Gastroesophageal sphincter (tissue), 4 donors: Measurements from ENCODE around the gene NAALADL1. TPM values are rescaled to one million over a fixed set of nuclear protein-coding genes. Genes with fewer than 3 reads are reported as not detected.

Experiments
- ATAC-seq: fragments of 150-250 bp; one replicate; pipeline ENCODE4 v1.9.1; 2016; ENCODE audit warnings: mild to moderate bottlenecking, moderate library complexity
- H3K27ac ChIP-seq, 4 donors: fragments of 200-600 bp; sonication (generic) in 3 of 4; 1 replicate in 3 of 4; 2 replicates in 1 of 4; pipeline ENCODE4 v1.5.1; 2016 to 2019
- H3K27me3 ChIP-seq: fragments of 200-600 bp; sonication (generic); one replicate; pipeline ENCODE4 v1.5.1; 2019
- H3K36me3 ChIP-seq, 2 donors: fragments of 200-600 bp; sonication (generic); one replicate each; pipeline ENCODE4 v1.5.1; 2019; ENCODE audit warnings: control low read depth in 1 of 2
- H3K4me1 ChIP-seq, 3 donors: fragments of 200-600 bp; sonication (generic); 1 replicate in 2 of 3; 2 replicates in 1 of 3; pipeline ENCODE4 v1.5.1; 2016 to 2019; ENCODE audit warnings: control low read depth in 2 of 3
- H3K4me3 ChIP-seq, 2 donors: fragments of 200-600 bp; sonication (generic); one replicate each; pipeline ENCODE4 v1.5.1; 2019; ENCODE audit warnings: mild to moderate bottlenecking in 1 of 2, moderate library complexity in 1 of 2
- H3K9me3 ChIP-seq, 3 donors: fragments of 200-600 bp; sonication (generic); one replicate each; pipeline ENCODE4 v1.5.1; 2017 to 2019; ENCODE audit warnings: control low read depth in 2 of 3
- EP300 ChIP-seq: sonication (generic); formaldehyde crosslinking; IDR thresholded peaks from one replicate; pipeline ENCODE4 v1.6.1; 2017; ENCODE audit warnings: antibody characterized with exemption, mild to moderate bottlenecking
- POLR2A ChIP-seq, 2 donors: fragments of 450-650 bp; IDR thresholded peaks; one replicate each; pipeline ENCODE4 v1.6.1; 2017; ENCODE audit warnings: antibody characterized with exemption in 2 of 2, mild to moderate bottlenecking in 2 of 2, moderate library complexity in 1 of 2
- POLR2AphosphoS5 ChIP-seq: sonication (generic); formaldehyde crosslinking; IDR thresholded peaks from one replicate; pipeline ENCODE4 v1.6.1; 2017; ENCODE audit warnings: antibody characterized with exemption
- WGBS, 2 donors: methylation state at CpG; one replicate each; pipeline ENCODE4 v1.1.5; 2018; ENCODE audit warnings: low coverage in 1 of 2; 5-methylcytosine and 5-hydroxymethylcytosine counted together
- total RNA-seq, 4 donors: library from RNA; depleted of rRNA; stranded (reverse); fragments of >200 nt; gene quantifications; one replicate each; pipeline ENCODE4 v1.1.0, GENCODE V29; 2016
- TF ChIP-seq, protein P1 (sequence below), 4 experiments: fragments of 200-600 bp in 2 of 4; fragments of 450-650 bp in 2 of 4; sonication (generic) in 1 of 4; IDR thresholded peaks; one replicate each; pipeline ENCODE4 v1.5.1; 2017 to 2019; ENCODE audit warnings: antibody characterized with exemption in 4 of 4, mild to moderate bottlenecking in 2 of 4, moderate library complexity in 2 of 4

The NAALADL1 gene
- total RNA-seq, 4 donors from 2014 or later = 21.8 to 38.5 (median 29.0) TPM

DNA sequence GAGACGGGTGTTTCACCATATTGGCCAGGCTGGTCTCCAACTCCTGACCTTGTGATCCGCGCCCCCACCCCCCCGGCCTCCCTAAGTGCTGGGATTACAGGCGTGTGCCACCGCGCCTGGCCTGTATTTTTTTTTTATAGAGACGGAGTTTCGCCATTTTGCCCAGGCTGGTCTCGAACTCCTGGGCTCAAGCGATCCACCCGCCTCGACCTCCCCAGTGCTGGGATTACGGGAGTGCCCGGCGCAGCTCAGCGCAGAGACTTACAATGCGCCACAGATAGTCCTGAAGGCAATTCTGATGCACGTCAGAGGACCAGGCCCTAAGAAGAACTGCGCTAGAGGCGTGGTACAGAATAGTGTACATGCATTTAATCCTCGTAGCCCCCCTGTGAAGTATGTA lies 37.1 kb upstream of the NAALADL1 start:
- WGBS, 2 donors = 67 to 81% methylated on average over 4 to 11 of the region's 22 CpGs
- ATAC-seq = no peak

DNA sequence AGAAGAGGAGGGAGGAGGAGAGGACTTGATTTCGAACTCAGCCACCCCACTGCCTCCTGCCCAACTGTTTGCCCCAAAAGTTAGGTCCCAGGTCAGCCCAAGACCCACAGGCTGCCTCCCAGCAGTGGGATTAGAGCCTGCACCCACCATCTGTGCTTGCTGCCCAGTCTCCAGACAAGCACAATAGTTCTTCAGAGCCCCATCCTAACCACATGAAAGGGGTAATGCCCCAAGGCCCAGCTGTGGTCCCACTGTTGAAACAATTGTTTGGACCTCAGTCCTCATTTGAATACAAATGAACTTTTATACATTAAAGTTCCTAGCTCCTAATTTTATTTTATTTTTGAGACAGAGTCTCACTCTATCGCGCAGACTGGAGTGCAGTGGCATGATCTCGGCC lies 32.3 kb upstream of the NAALADL1 start:
- H3K4me1 ChIP-seq = peaks cover 0 to 7% (median under 1%) of the 10 kb centered on the region in 3 donors
- H3K9me3 ChIP-seq = no peaks in the 10 kb centered on the region
- no peak overlapping the region for H3K4me3 ChIP-seq
- H3K27ac ChIP-seq = no peak overlapping the region
- WGBS, 2 donors = 97 to 98% methylated on average over 3 to 4 of the region's 4 CpGs
- TF ChIP-seq POLR2A (IDR thresholded peaks at IDR 0.05) = no peak
- TF ChIP-seq POLR2AphosphoS5 = no peak
- no peak for TF ChIP-seq EP300
- TF ChIP-seq, protein P1, sequence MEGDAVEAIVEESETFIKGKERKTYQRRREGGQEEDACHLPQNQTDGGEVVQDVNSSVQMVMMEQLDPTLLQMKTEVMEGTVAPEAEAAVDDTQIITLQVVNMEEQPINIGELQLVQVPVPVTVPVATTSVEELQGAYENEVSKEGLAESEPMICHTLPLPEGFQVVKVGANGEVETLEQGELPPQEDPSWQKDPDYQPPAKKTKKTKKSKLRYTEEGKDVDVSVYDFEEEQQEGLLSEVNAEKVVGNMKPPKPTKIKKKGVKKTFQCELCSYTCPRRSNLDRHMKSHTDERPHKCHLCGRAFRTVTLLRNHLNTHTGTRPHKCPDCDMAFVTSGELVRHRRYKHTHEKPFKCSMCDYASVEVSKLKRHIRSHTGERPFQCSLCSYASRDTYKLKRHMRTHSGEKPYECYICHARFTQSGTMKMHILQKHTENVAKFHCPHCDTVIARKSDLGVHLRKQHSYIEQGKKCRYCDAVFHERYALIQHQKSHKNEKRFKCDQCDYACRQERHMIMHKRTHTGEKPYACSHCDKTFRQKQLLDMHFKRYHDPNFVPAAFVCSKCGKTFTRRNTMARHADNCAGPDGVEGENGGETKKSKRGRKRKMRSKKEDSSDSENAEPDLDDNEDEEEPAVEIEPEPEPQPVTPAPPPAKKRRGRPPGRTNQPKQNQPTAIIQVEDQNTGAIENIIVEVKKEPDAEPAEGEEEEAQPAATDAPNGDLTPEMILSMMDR (IDR thresholded peaks at IDR 0.05) = no peak
- no peak for ATAC-seq
- H3K36me3 ChIP-seq = peaks cover 0 to 44% of the 10 kb centered on the region in 2 donors
- H3K27me3 ChIP-seq = no peaks in the 10 kb centered on the region

More for the DNA sequence above, 37.1 kb upstream of the NAALADL1 start:
- Histone ChIP-seq H3K9me3 (no peaks in the 10 kb centered on the region), H3K4me3 (peak overlapping the region in 1 of 2 donors; percentile 93), H3K36me3 (peaks cover 0 to 26% of the 10 kb centered on the region in 2 donors), H3K4me1 (peaks cover 0 to 26% (median 13%) of the 10 kb centered on the region in 3 donors), H3K27ac (peak overlapping the region in 3 of 4 donors; percentile 88 to 95 (median 91)), H3K27me3 (no peaks in the 10 kb centered on the region)
- no peak for TF ChIP-seq EP300
- no peak for TF ChIP-seq POLR2A (IDR thresholded peaks at IDR 0.05)
- TF ChIP-seq, protein P1 (IDR thresholded peaks at IDR 0.05) = no peak
- TF ChIP-seq POLR2AphosphoS5 = no peak

DNA sequence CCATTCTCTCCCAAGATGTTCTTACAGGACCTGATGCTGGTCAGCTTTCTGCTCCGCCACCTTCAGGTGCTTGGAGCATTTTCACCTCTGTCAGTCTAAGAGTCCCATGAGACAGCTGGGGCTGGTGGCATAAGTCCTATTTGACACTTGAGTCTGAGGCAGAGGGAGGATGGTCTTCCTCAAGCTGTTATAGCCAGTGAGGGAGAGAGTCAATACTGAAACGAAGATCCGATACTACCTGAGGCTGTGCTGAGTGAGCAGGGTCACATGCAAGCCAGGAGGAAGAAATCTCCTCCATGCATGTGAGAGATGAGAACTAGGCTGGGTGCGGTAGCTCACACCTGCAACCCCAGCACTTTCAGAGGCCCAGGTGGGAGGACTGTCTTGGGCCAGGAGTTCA lies 31.3 kb upstream of the NAALADL1 start:
- Histone ChIP-seq H3K36me3 (peaks cover 0 to 51% of the 10 kb centered on the region in 2 donors), H3K27ac (no peak overlapping the region), H3K4me1 (peaks cover 0 to 14% (median 7%) of the 10 kb centered on the region in 3 donors), H3K27me3 (no peaks in the 10 kb centered on the region), H3K9me3 (no peaks in the 10 kb centered on the region), H3K4me3 (no peak overlapping the region)
- 95% methylated on average over 3 of the region's 4 CpGs; no CpG with 5 or more reads in 1 of the 2 donors for WGBS, 2 donors
- TF ChIP-seq EP300 = no peak
- TF ChIP-seq, protein P1 (IDR thresholded peaks at IDR 0.05) = no peak
- no peak for ATAC-seq

DNA sequence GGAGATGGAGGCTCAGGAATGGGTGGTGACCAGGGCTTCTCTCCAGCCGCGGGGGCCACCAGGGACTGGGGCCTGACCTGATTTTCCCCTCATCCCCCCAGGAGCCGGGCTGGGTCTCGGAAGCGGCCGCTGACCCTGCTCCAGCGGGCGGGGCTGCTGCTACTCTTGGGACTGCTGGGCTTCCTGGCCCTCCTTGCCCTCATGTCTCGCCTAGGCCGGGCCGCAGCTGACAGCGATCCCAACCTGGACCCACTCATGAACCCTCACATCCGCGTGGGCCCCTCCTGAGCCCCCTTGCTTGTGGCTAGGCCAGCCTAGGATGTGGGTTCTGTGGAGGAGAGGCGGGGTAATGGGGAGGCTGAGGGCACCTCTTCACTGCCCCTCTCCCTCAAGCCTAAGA lies 29.5 kb upstream of the NAALADL1 start:
- H3K27ac ChIP-seq = no peak overlapping the region
- no peaks in the 10 kb centered on the region for H3K27me3 ChIP-seq
- peaks cover 0 to 51% of the 10 kb centered on the region in 2 donors for H3K36me3 ChIP-seq
- H3K4me1 ChIP-seq = peaks cover 0 to 24% (median 14%) of the 10 kb centered on the region in 3 donors
- H3K4me3 ChIP-seq = no peak overlapping the region
- TF ChIP-seq POLR2A (IDR thresholded peaks at IDR 0.05) = no peak
- no peak for TF ChIP-seq EP300
- TF ChIP-seq, protein P1 (IDR thresholded peaks at IDR 0.05) = no peak
- TF ChIP-seq POLR2AphosphoS5 = no peak
- no peaks in the 10 kb centered on the region for H3K9me3 ChIP-seq
- ATAC-seq = no peak
- no CpG with 5 or more reads among the region's 15 CpGs for WGBS, 2 donors

DNA sequence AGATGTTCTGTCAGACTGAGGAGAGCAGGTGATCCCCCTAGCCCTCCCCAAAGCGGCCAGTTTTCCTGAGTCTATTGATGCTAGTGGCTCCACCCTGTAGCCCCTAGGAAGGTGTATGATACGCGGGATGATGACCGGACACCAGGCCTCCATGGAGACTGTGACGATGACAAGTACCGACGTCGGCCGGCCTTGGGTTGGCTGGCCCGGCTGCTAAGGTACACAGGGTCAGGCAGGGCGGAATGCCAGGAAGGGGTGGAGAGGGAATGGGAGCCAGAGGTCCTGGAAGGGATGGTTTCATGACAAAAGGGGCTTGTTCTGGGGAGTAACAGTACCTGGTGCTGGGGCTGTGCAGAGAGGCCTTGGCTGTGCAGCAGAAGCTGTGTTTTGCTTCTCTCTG lies 28.9 kb upstream of the NAALADL1 start:
- WGBS, 2 donors = 80% methylated on average over 6 of the region's 11 CpGs; no CpG with 5 or more reads in 1 of the 2 donors
- peaks cover 0 to 51% of the 10 kb centered on the region in 2 donors for H3K36me3 ChIP-seq
- H3K4me3 ChIP-seq = no peak overlapping the region
- TF ChIP-seq EP300 (no peak), POLR2AphosphoS5 (no peak), POLR2A (IDR thresholded peaks at IDR 0.05) (no peak)
- TF ChIP-seq, protein P1 (IDR thresholded peaks at IDR 0.05) = no peak
- H3K27me3 ChIP-seq = no peaks in the 10 kb centered on the region
- peaks cover 0 to 24% (median 14%) of the 10 kb centered on the region in 3 donors for H3K4me1 ChIP-seq
- H3K27ac ChIP-seq = no peak overlapping the region
- no peaks in the 10 kb centered on the region for H3K9me3 ChIP-seq
- no peak for ATAC-seq
